Body of pancreas (tissue), 4 donors: ENCODE data around the gene TMEM222.

Source experiments
- CTCF ChIP-seq, 7 experiments: fragments of 450-650 bp in 4 of 7; fragments of 200-600 bp in 3 of 7; sonication (generic) in 3 of 7; IDR thresholded peaks; one replicate each; pipeline ENCODE4 v1.5.1; 2016 to 2019; ENCODE audit warnings: antibody characterized with exemption in 7 of 7
- POLR2A ChIP-seq, 3 donors: fragments of 450-650 bp; IDR thresholded peaks; one replicate each; pipeline ENCODE4 v1.6.1; 2016; ENCODE audit warnings: antibody characterized with exemption in 3 of 3, mild to moderate bottlenecking in 2 of 3

GRCh38 chr1:27275696-27276095 is 46.3 kb upstream of the TMEM222 start:
- TF ChIP-seq CTCF (IDR thresholded peaks at IDR 0.05), result no peak
- TF ChIP-seq POLR2A (IDR thresholded peaks at IDR 0.05), result no peak
